GM12878 (cell line): ENCODE results near the gene IL1R2. TPM values are rescaled to one million over a fixed set of nuclear protein-coding genes. Genes with fewer than 3 reads are reported as not detected.
A peak's percentile ranks its signal among the peaks of the same experiment; 100 is the strongest.

Source experiments
- BRCA1 ChIP-seq: IDR thresholded peaks from 2 replicates; pipeline ENCODE4 v1.6.1; 2011; ENCODE audit warnings: low read depth, low read length, improper control_type of control experiment
- CBX5 ChIP-seq: sonication (generic); IDR thresholded peaks from 2 replicates; pipeline ENCODE4 v1.6.1; 2016; ENCODE audit warnings: low read depth, moderate library complexity, mild to moderate bottlenecking, inconsistent platforms
- GATAD2B ChIP-seq: fragments of 450-650 bp; conservative IDR thresholded peaks from 2 replicates; pipeline ENCODE4 v1.6.1; 2017; ENCODE audit warnings: low read depth, mild to moderate bottlenecking, moderate library complexity
- IKZF1 ChIP-seq: fragments of 450-650 bp; conservative IDR thresholded peaks from 2 replicates; pipeline ENCODE4 v1.6.1; 2017; ENCODE audit warnings: antibody characterized with exemption, mild to moderate bottlenecking
- IKZF2 ChIP-seq, 2 experiments: fragments of 450-650 bp; IDR thresholded peaks; 2 replicates each; pipeline ENCODE4 v1.6.1; 2017; ENCODE audit warnings: mild to moderate bottlenecking in 2 of 2, moderate library complexity in 2 of 2
- NR2C2 ChIP-seq: IDR thresholded peaks from 2 replicates; pipeline ENCODE4 v1.6.1; 2011; ENCODE audit warnings: borderline replicate concordance, low read depth; ENCODE audit not compliant: control insufficient read depth, insufficient read length
- NR2F1 ChIP-seq: fragments of 450-650 bp; conservative IDR thresholded peaks from 2 replicates; pipeline ENCODE4 v1.6.1; 2017; ENCODE audit warnings: mild to moderate bottlenecking
- PAX8 ChIP-seq: fragments of 450-650 bp; IDR thresholded peaks from 2 replicates; pipeline ENCODE4 v1.6.1; 2017; ENCODE audit warnings: mild to moderate bottlenecking, moderate library complexity
- RAD21 ChIP-seq: IDR thresholded peaks from 2 replicates; pipeline ENCODE4 v1.6.1; 2011; ENCODE audit warnings: mild to moderate bottlenecking, low read depth, low read length, moderate library complexity; ENCODE audit not compliant: insufficient read depth
- SMAD1 ChIP-seq: fragments of 450-650 bp; IDR thresholded peaks from 2 replicates; pipeline ENCODE4 v1.6.1; 2018; ENCODE audit warnings: mild to moderate bottlenecking, low read depth; ENCODE audit not compliant: partially characterized antibody
- SMC3 ChIP-seq: IDR thresholded peaks from 2 replicates; pipeline ENCODE4 v1.6.1; 2011; ENCODE audit warnings: low read length, improper control_type of control experiment, borderline replicate concordance
- ZNF217 ChIP-seq: fragments of 450-650 bp; IDR thresholded peaks from 2 replicates; pipeline ENCODE4 v1.6.1; 2017; ENCODE audit warnings: antibody characterized with exemption, mild to moderate bottlenecking
- polyA plus RNA-seq, 11 experiments: library from polyadenylated mRNA; depleted of rRNA in 4 of 11; unstranded in 6 of 11; stranded (reverse) in 5 of 11; fragments of >200 nt; fragmentation: Nextera tagmentation in 4 of 11; fragmentation: Illumina TruSeq in 1 of 11; extraction: Ambion mirVana in 4 of 11; extraction: Trizol in 1 of 11; gene quantifications; 1 replicate in 1 of 11; 2 replicates in 10 of 11; pipeline versions ENCODE4 v1.2.1 to v1.2.3, GENCODE V29; 2011 to 2016; ENCODE audit warnings: inconsistent platforms in 2 of 11, missing spikeins in 2 of 11, low read depth in 1 of 11
- total RNA-seq, 4 experiments: library from RNA; depleted of rRNA in 3 of 4; stranded (reverse); fragments of >200 nt in 3 of 4; fragmentation: Illumina TruSeq in 1 of 4; extraction: Trizol in 1 of 4; gene quantifications; 2 replicates each; pipeline versions ENCODE4 v1.2.1 to v1.2.3, GENCODE V29; 2013 to 2021
- TF ChIP-seq, protein P1 (sequence below): fragments of 450-650 bp; IDR thresholded peaks from 2 replicates; pipeline ENCODE4 v1.6.1; 2017; ENCODE audit warnings: mild to moderate bottlenecking, moderate library complexity

IL1R2 gene
- total and polyA plus RNA-seq, 10 of the 15 experiments (the other 5 are each of a cell fraction or from before 2014, with no cell fraction given) = 0.44 to 6.4 (median 0.62) TPM

DNA sequence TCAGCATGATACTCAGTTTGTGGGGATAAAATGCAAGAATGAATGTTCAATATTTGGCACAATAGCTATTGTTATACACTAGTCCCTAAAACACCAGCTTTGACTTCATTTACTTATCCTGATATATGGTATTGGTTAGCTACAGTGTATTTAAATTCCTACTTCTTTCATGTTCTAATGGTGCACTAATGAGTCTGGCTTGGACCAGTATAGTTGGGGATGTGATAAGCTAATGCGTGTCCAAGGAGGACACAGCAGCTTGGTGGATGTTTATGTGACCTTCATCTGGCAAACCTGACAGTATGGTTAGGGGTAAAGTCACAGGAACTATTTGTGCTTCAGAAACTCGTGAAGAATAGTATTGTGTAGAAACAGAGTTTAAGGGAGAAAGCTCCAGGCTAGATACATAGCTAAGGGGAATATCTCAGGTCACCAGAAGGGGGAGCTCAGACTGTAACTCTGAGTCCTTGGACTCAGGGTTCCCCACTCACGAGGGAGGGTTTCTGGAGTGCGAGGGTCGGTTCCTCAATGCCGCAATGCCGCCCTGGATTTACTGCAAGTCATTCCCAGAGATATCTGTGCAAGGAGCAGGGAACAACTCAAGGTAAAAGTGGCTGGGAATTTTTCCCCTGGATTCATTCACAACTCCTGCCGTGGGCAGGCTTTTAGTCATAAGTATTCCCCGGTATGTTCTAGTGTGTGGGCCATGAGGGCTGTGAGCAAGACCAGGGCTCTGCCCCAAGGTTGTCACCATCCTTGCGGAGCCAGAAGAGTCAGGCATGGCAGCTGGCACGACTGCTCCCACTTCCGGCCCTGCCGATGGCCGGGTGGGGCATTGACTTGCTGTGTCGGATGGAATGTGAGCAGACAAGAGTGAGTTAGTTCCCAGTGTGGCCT, 14.5 kb downstream of the IL1R2 start (continued):
- 0 out of 4 replicates have a peak, but pooled peaks of 1 of the 2 experiments have one; percentile 26 for TF ChIP-seq IKZF2 (IDR thresholded peaks at IDR 0.05)
- peak; percentile 51 for TF ChIP-seq RAD21
- TF ChIP-seq NR2C2 = no peak
- peak; percentile 65 for TF ChIP-seq IKZF1
- peak; percentile 61; the same call in 1 of the 2 replicates for TF ChIP-seq NR2F1
- TF ChIP-seq SMC3 = peak; percentile 30; the same call in 1 of the 2 replicates
- TF ChIP-seq SMAD1 = no peak
- TF ChIP-seq PAX8 = no peak
- no peak; the same call in 1 of the 2 replicates for TF ChIP-seq GATAD2B
- no peak for TF ChIP-seq CBX5
- TF ChIP-seq, protein P1, sequence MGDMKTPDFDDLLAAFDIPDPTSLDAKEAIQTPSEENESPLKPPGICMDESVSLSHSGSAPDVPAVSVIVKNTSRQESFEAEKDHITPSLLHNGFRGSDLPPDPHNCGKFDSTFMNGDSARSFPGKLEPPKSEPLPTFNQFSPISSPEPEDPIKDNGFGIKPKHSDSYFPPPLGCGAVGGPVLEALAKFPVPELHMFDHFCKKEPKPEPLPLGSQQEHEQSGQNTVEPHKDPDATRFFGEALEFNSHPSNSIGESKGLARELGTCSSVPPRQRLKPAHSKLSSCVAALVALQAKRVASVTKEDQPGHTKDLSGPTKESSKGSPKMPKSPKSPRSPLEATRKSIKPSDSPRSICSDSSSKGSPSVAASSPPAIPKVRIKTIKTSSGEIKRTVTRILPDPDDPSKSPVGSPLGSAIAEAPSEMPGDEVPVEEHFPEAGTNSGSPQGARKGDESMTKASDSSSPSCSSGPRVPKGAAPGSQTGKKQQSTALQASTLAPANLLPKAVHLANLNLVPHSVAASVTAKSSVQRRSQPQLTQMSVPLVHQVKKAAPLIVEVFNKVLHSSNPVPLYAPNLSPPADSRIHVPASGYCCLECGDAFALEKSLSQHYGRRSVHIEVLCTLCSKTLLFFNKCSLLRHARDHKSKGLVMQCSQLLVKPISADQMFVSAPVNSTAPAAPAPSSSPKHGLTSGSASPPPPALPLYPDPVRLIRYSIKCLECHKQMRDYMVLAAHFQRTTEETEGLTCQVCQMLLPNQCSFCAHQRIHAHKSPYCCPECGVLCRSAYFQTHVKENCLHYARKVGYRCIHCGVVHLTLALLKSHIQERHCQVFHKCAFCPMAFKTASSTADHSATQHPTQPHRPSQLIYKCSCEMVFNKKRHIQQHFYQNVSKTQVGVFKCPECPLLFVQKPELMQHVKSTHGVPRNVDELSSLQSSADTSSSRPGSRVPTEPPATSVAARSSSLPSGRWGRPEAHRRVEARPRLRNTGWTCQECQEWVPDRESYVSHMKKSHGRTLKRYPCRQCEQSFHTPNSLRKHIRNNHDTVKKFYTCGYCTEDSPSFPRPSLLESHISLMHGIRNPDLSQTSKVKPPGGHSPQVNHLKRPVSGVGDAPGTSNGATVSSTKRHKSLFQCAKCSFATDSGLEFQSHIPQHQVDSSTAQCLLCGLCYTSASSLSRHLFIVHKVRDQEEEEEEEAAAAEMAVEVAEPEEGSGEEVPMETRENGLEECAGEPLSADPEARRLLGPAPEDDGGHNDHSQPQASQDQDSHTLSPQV = no peak
- no peak for TF ChIP-seq BRCA1
- TF ChIP-seq ZNF217 = no peak
- TF ChIP-seq, all 136 proteins: peak for 10
